GM12891 (cell line): ENCODE measurements around the gene FDX2.

Experiments
- POLR2A ChIP-seq: IDR thresholded peaks from 2 replicates; pipeline ENCODE4 v1.6.1; 2011; ENCODE audit warnings: low read depth, low read length, control low read depth
- POLR2AphosphoS5 ChIP-seq: IDR thresholded peaks from 2 replicates; pipeline ENCODE4 v1.6.1; 2011; ENCODE audit warnings: low read depth, low read length, control low read depth
- TAF1 ChIP-seq: IDR thresholded peaks from 2 replicates; pipeline ENCODE4 v1.6.1; 2011; ENCODE audit warnings: low read depth, low read length, control low read depth

- TF ChIP-seq POLR2AphosphoS5, result no peak
- no peak for TF ChIP-seq POLR2A
- TF ChIP-seq TAF1, result no peak
Measured at GRCh38 chr19:10289836-10290356, 25.9 kb downstream of the FDX2 start, which contains the start of gene ICAM5.
